Colonic mucosa (tissue), 4 donors: ENCODE results near the gene FAM222A. TPM values are rescaled to one million over a fixed set of nuclear protein-coding genes. Genes with fewer than 3 reads are reported as not detected.

Source experiments
- DNase-seq: peaks from one replicate; pipeline ENCODE4 v3.0.0-alpha.2; 2020
- H3K27ac ChIP-seq: fragments of 200-600 bp; one replicate; pipeline ENCODE4 v1.8.0; 2021
- H3K27me3 ChIP-seq: fragments of 200-600 bp; one replicate; pipeline ENCODE4 v1.8.0; 2021
- H3K36me3 ChIP-seq: fragments of 200-600 bp; one replicate; pipeline ENCODE4 v1.8.0; 2021
- H3K4me1 ChIP-seq: fragments of 200-600 bp; one replicate; pipeline ENCODE4 v1.8.0; 2021; ENCODE audit warnings: mild to moderate bottlenecking
- H3K4me3 ChIP-seq: fragments of 200-600 bp; one replicate; pipeline ENCODE4 v1.8.0; 2021
- H3K9ac ChIP-seq, 2 donors: one replicate each; pipeline ENCODE4 v1.7.0; 2013; ENCODE audit warnings: control low read depth in 2 of 2, low read depth in 2 of 2, low read length in 2 of 2
- H3K9me3 ChIP-seq: fragments of 200-600 bp; one replicate; pipeline ENCODE4 v1.8.0; 2021
- intact Hi-C: fragments of 100-400 bp; cut with DNase I; formaldehyde crosslinking; loops from one replicate; pipeline ENCODE4 v1.14.1; 2022
- total RNA-seq, 2 donors: library from RNA; stranded (reverse); fragmentation: NEBNext Ultra II Directional in 1 of 2; extraction: Animal tissue kit (Norgen Biotek cat#: 25700) in 1 of 2; gene quantifications; one replicate each; pipeline ENCODE4 v1.2.1, GENCODE V29; 2021
- TF ChIP-seq, protein P1 (sequence below): fragments of 200-600 bp; IDR thresholded peaks from one replicate; pipeline ENCODE4 v1.8.0; 2022; ENCODE audit warnings: antibody characterized with exemption, mild to moderate bottlenecking
- donor health status: healthy.
- donor health status: DM: no; HTN: no; CAD: no.
- donor health status: DM: no; HTN: no; CAD: no.

FAM222A gene
- total RNA-seq, 2 donors from 2014 or later: 3.9 to 5.5 TPM

DNA sequence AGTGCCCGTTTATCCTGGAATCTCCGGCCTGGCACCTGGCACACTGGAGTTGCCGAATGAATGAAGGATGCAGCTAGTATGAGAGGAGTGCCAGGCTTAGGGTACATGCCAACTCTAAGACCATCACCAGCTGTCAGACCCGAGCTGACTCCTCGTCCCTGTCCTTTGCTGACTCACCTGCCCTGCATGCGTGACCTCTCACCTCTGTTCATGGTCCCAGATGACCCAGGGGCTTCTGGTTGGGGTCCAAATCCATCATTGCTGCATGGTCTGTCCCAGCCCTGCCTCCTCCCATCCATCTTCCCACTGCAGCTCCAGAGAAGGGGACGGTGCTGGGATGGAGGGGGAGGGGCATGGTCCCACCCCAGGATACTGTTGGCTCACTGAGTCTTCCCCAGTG is 9.9 kb upstream of the FAM222A start:
- no peaks in the 10 kb centered on the region for H3K27me3 ChIP-seq
- intact Hi-C loops: no loop called here
- no peak for DNase-seq

DNA sequence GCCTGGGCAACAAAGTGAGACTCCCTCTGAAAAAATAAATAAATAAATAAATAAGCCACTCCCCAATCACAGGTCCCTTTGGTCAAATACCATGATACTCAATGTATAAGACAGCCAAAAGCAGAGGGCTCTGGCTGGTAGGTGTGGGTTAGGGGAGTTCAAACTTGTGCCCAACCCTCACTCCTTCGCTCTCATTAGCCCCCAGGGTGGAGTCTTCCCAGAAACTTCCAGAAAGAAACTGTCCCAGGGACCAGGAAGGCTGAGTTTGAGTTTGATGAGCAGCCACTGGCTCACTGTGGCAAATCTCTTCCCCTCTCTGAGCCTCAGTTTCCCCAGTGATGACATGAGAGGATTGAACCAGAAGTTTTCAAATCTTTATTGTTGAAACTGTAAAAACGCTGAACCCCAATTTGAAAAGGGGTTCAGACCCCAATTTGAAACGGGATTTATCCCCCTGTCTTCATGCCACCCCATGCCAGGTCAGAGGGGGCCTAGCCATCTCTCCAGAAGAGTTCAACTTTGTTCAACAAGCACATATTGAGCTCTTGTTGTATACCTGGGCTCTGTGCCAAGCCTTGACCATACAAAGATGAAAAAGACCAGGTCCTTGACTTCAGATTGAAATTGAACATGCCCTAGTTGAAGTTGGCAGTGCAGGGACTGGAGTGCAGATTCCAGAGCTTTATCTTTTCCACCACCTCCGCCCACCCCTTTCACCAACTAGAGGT is 9.1 kb upstream of the FAM222A start:
- H3K9me3 ChIP-seq: no peaks in the 10 kb centered on the region
- H3K4me3 ChIP-seq: no peak overlapping the region
- intact Hi-C loops: no loop called here
- H3K36me3 ChIP-seq: no peaks in the 10 kb centered on the region
- H3K27ac ChIP-seq: no peak overlapping the region
- no peak for DNase-seq
- H3K27me3 ChIP-seq: no peaks in the 10 kb centered on the region
- H3K9ac ChIP-seq: no peak overlapping the region
- TF ChIP-seq, protein P1, sequence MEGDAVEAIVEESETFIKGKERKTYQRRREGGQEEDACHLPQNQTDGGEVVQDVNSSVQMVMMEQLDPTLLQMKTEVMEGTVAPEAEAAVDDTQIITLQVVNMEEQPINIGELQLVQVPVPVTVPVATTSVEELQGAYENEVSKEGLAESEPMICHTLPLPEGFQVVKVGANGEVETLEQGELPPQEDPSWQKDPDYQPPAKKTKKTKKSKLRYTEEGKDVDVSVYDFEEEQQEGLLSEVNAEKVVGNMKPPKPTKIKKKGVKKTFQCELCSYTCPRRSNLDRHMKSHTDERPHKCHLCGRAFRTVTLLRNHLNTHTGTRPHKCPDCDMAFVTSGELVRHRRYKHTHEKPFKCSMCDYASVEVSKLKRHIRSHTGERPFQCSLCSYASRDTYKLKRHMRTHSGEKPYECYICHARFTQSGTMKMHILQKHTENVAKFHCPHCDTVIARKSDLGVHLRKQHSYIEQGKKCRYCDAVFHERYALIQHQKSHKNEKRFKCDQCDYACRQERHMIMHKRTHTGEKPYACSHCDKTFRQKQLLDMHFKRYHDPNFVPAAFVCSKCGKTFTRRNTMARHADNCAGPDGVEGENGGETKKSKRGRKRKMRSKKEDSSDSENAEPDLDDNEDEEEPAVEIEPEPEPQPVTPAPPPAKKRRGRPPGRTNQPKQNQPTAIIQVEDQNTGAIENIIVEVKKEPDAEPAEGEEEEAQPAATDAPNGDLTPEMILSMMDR: no peak
- no peaks in the 10 kb centered on the region for H3K4me1 ChIP-seq

More for the DNA sequence above, 9.9 kb upstream of the FAM222A start:
- H3K9me3 ChIP-seq: no peaks in the 10 kb centered on the region
- TF ChIP-seq, protein P1: no peak
- no peak overlapping the region for H3K9ac ChIP-seq
- H3K4me3 ChIP-seq: no peak overlapping the region
- no peaks in the 10 kb centered on the region for H3K36me3 ChIP-seq
- no peaks in the 10 kb centered on the region for H3K4me1 ChIP-seq
- no peak overlapping the region for H3K27ac ChIP-seq

DNA sequence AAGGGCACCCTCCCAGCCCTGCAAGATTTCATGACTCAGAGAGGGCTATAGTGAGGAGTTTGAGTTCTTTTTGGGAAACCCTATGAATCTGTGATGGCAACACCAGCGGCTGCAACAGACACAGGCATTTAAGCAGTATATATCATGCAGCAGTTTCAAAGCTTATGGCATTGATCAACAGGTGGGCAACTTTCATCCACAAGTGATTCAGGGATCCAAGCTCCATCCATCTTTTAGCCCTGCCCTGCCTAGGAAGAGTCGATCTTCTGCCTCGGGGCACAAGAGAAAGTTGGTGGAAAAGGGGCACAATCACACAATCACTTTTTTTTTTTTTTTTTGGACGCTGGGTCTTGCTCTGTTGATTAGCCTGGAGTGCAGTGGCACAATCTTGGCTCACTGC is 8.3 kb upstream of the FAM222A start:
- intact Hi-C loops: no loop called here
- no peaks in the 10 kb centered on the region for H3K4me1 ChIP-seq
- no peaks in the 10 kb centered on the region for H3K36me3 ChIP-seq
- H3K27me3 ChIP-seq: no peaks in the 10 kb centered on the region
- no peak overlapping the region for H3K27ac ChIP-seq
- no peak overlapping the region for H3K9ac ChIP-seq
- H3K4me3 ChIP-seq: no peak overlapping the region
- TF ChIP-seq, protein P1: no peak
- H3K9me3 ChIP-seq: no peaks in the 10 kb centered on the region
- DNase-seq: no peak

DNA sequence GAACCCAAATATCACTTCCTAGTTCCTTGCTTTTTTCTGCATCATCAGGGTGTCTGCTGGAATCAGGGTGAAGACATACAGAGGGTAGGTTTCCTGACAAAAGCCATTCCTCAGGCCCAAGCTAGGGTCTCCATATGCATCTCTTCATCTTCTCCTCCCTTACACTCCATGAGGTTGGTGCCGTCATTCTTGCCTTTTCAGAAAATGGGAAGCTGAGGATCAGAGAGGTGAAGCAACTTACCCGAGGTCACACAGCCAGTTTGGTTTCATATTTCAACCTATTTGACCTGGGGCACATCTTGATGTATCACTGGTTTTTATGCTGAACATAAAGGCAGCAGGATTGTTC is 7.3 kb upstream of the FAM222A start:
- no peak overlapping the region for H3K27ac ChIP-seq
- intact Hi-C loops: no loop called here
- H3K9ac ChIP-seq: no peak overlapping the region
- no peaks in the 10 kb centered on the region for H3K27me3 ChIP-seq
- H3K4me3 ChIP-seq: no peak overlapping the region
- no peaks in the 10 kb centered on the region for H3K4me1 ChIP-seq
- H3K9me3 ChIP-seq: no peaks in the 10 kb centered on the region
- no peak for DNase-seq
- TF ChIP-seq, protein P1: no peak
- H3K36me3 ChIP-seq: no peaks in the 10 kb centered on the region

DNA sequence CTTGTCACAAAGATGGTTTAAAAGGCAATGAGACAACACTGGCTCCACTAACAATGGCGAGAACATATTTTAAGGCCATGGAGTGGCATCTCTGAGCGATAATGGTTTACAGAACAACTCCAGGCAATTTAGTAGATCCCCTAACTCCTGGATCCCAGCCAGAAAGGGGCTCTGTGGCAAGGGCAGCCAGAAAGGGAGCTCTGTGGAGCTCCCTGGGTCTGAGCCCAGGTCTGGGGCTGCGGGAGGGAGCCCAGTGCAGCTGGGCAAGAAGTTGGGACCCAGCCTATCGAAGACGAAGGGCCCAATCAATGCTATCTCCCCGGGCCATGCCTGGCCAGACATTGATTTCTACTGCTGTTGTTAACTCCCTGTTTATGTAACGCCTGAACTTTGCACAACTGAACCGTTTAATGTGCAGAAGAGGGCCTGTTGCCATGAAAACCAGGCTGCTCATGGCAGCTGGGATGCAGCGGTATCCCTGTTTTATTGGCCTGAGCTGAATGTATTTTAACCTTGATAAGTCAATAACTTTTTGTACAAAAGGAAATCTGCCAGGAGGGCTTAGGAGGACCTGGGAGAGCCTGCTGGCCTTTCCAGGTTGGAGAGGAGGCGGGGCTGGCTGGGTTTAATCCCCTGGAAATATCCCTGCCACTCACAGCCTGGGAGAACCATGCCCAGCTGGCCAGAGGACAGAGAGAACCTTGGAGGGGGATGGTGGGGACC is 6.7 kb upstream of the FAM222A start:
- H3K36me3 ChIP-seq: no peaks in the 10 kb centered on the region
- no peak overlapping the region for H3K27ac ChIP-seq
- DNase-seq: peak; percentile 54
- no peaks in the 10 kb centered on the region for H3K4me1 ChIP-seq
- peaks cover under 1% of the 10 kb centered on the region for H3K27me3 ChIP-seq
- no peak overlapping the region for H3K9ac ChIP-seq
- intact Hi-C loops: no loop called here
- no peak overlapping the region for H3K4me3 ChIP-seq
- TF ChIP-seq, protein P1: no peak
- no peaks in the 10 kb centered on the region for H3K9me3 ChIP-seq
